Activated CD4-positive, alpha-beta T cell treated with anti-CD3 and anti-CD28 coated beads, Interleukin-2, Interleukin-4, amounts not matched to agents 100 ng/mL and 50 ng/mL, durations not matched to agents 16 hours and 8 hours (primary cell): Measurements from ENCODE around the gene RBPJ.
"Not testable (repeated sequence)": the region's sequence is repeated elsewhere in the genome, so short reads cannot be mapped to it uniquely, and the experiment has no call there.

Source experiments
- DNase-seq: peaks from one replicate; pipeline ENCODE4 v3.0.0-alpha.2; 2020; ENCODE audit warnings: low spot score

RBPJ gene

DNA sequence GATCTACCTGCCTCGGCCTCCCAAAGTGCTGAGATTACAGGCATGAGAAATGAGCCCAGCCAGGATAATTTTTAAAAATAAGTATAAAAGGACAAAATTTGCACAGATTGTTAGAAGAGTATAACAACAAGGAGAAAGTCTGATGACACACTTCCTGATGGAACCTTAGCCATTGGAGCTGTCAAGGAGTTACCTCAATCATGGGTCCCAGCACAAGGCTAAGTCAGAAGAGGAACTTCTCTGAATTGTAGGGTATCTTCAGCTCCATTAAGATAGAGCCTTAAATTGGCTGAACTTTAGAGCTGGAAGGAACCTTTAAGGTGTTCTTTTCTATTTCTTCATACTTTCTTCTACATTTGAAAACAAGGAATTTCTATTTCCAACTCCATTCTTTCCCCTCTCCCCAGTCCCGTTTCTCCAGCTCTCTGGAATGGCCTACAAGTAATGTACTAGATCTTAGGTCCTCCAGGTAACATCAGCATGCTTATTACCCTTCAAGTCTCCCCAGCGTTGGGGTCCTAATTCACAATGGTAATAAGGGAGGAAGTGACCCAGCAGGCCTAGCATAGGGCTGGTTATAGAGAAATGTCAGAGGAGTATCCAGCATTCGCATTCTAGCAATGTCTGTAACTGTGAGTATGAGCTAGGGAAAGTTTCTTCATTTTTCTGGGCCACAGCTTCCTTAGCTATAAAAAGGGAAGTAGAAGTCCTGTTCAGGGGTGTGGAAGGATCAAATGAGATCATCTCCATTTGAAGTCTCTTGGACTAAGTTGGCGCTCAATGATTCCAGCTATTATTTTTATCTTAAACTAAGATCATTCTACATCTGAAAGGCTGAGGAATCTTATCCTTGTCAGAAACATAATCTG is 18.5 kb upstream of the RBPJ start:
- DNase-seq = no peak

DNA sequence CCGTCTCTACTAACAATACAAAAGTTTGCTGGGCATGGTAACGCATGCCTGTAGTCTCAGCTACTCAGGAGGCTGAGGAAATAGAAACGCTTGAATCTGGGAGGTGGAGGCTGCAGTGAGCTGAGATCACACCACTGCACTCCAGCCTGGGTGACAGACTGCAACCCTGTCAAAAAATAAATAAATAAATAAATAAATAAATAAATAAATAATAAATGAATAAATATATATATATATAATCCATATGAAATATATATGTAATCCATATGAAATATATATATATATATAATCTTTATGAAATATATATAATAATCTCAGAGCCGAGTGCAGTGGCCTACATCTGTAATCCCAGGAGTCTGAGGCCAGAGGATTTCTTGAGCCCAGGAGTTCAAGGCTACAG is 17.8 kb upstream of the RBPJ start:
- DNase-seq = no peak

DNA sequence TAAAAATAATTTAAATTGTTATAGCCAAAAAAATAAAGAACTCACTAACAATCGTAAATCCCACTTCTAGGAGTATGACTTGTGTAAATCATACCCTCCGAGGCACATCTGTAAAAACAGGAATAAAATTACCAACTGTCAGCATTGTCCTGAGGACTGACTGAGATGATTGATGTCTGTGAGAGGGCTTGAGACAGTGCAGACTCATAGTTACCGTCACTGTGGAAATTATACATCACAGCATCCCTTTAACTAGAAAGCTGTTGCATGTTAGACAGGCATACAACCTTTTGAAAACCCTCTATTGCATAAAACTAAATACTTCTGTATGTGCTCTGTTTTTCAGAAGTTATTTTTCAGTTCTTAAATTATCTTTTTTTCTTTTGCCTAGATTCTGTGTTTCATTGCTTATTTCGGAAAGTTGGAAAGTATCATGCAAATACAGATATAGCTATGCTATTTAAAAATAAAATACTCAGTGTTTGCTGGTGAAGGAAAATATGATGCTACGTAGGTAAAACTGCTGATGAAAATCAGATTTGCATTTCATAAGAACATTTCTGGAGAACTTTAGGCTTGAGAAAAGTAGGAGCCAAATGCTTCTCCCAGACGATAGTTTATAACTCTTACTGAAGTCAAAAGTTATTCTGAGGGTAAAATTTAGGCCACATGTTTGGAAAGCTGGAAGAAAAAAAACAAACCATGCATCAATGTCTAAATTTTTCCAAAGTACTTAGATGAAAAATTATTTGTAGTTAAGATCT is 13.6 kb upstream of the RBPJ start:
- no peak for DNase-seq

DNA sequence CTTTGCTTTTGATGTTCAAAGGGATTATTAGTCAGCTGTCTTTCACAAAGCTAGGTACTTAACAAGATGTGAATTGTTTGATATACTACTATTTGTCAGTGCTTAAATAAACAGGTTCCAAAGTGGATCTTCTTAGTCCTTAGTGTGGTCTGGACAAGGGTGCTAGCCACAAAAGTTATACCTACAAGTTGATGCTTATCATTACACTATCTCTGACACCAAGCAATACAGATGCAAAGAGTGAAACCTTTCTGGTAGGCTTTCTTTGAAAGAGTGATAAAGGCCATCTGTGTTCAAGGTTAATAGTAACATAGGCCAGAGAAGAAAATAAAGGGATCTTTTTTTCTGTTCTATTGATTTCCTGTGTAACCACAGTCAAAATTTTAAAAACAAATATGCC is 12.2 kb upstream of the RBPJ start:
- DNase-seq = peak; percentile 50

DNA sequence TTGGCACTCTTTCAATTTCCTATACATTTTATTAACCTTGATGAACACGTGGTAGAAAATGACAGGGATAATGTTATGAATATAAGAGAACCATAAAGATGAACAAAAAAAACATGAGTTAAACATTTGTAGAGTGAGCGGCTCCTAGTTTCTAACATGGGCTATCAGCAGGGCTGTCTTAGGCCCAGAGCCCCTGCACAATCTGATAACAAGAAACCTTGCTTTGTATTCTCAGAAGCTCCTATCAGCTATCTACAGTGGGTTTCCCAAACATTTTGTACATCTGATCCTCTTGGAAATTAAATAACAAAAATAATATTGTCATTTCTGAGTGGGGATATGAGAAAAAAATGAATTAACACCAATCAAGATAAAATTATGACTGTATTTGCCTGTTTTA is 10.6 kb upstream of the RBPJ start:
- DNase-seq = no peak

DNA sequence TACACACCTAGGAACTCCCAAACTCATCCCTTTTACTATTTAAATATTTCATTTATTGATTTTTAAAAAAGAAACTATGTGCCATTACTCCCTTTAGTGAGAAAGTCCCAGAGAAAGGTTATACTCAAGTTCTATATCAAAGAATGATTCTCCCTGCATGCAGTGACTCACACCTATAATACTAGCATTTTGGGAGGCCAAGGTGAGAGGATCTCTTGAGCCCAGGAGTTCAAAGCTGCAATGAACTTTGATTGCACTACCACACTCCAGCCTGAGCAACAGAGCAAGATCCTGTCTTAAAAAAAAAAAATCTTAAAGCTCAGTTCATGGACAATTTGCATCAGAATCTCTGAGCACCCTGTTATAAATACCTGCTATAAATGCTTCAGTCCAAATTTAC is 9.2 kb upstream of the RBPJ start:
- DNase-seq = no peak

DNA sequence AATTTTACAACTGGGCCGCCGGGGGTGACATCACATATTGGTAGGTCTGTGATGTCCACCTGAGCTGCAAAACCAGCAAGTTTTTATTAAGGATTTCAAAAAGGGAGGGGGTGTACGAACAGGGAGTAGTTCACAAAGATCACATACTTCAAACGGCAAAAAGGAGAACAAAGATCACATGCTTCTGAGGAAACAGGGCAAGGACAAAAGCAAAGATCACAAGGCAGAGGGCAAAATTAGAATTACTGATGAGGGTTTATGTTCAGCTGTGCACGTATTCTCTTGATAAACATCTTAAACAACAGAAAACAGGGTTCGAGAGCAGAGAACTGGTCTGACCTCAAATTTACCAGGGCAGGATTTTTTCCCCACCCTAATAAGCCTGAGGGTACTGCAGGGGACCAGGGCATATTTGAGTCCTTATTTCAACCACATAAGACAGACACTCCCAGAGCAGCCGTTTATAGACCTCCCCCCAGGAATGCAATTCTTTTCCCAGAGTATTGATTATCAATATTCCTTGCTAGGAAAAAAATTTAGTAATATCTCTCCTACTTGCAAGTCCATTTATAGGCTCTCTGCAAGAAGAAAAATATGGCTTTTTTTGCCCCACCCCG is 5.4 kb upstream of the RBPJ start:
- DNase-seq = not testable (repeated sequence)

DNA sequence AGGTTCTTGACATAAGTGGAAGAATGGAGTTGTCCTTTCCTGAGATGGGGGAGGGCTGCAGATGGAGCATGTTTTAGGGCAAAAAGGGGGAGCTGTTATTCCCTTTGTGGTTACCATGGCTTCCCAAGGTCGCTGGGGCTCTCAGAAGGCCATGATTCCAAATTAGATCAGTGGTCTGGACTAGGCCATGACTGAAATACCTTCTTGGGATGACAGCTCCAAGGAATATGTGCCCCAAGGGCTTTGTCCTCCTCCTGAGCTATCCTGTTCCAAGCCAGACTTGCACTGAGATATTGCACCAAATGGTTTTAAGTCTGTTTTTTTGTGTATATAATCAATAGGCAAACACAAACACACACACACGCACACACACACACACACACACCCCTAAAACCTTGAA is 3.0 kb upstream of the RBPJ start:
- no peak for DNase-seq

DNA sequence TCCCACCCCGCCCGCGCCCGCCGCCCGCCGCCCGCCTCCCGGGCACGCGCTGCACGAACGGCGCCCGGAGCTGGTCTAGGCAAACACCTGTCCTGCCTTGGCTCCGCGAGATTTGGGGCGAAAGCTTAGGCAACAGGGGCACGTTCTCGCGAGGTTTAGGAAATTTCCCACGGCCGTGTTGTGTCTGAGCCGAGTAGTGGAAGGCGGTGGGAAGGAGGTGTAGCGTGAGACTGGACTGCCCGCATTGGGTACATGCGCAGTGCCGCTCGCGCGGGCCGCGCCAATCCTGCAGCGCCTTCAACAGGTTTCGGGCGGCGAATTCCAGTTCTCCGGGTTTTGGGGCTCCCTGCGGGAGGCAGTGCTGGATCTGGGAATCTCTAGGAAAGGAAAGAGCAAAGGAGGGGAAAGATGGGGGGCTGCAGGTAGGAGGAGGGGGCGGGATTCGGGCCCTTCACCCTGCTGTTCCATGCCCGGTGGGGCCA is 1.3 kb upstream of the RBPJ start:
- DNase-seq = peak; percentile 99

DNA sequence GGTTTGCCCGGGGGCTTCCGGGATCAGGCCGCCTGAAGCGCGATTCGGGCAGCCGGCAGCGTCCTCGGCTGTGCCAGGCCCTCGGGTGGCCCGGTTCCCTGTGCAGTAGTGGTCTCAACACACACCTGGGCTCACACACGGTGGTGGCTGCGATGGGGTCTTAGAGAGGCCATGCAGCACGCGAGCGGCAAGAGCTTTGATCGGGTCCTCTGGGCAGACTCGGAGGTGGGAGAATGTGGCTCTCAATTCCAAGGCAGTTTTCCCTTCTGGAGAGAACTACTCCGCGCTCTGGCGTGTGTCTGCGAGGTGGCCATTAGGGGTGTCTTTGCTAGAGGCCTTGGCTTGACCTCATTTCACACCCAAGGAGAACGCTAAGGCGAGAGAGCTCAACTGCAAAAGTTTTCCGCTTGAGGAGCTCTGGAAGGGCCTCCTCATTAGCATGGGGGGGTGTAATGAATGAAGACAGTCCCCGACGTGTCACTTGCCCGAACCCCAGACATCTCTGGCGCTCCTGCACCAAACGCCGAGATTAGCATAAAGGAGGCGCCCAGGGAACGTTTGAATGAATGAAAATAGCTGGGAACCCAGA is 771 bp upstream of the RBPJ start:
- DNase-seq = no peak

DNA sequence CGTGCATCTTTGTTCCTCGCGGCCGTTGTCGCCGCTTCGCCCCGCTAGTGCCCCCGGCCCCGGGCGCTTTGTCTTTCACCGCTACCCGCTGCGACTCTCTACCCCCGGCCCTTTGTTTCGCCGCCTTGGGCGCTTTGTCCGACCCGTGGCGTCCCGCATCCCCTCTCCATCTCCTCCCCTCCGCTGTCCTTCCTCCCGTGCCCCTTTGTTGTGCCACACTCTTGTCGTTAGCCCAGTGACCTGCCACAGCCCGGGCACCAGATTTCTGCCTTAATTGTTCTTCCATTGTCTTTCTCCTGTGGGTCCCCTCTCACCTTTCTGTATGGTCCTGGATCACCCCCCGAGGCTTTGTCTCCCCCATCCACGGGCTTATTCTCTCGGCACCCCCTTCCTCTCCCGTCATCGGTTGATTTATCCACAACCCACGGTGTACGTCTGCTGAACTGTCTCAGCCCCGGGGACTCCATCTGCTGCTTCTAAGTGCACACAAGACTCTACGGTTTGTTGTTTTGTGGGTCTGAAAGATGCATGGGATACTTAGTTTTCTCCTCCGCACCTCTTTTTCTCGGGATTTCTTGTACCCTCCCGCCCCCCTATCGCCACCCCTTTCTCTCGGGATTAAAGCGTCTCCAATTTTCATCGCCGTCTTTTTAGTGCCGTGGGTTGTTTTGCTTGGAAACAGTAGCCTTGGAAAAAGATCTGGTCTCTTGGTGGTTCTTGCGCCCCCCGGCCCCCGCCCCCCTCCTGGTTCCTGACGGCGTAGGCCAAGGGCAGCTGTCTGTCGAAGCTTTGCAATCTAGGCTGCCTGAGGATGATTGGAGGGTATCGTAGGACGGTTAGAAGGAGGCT is 783 bp downstream of the RBPJ start:
- DNase-seq = no peak

DNA sequence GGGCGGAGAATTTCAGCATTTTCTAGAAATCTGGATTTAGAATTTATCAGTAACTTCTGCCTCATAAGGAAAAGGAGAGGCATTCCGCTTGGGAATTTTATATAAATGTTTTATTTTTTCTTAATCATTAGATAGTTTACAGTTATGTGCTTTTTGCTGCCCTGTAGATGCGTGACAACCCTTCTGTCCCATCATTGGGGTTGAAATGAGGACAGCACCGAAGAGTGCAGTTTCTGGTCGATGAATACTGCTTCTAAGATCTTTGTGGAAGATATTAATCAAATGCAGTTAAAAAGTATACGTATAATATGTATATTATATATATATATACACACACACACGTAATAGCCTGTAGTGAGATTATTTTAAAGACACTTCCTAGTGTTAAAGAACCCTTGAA is 1.5 kb downstream of the RBPJ start:
- no peak for DNase-seq

DNA sequence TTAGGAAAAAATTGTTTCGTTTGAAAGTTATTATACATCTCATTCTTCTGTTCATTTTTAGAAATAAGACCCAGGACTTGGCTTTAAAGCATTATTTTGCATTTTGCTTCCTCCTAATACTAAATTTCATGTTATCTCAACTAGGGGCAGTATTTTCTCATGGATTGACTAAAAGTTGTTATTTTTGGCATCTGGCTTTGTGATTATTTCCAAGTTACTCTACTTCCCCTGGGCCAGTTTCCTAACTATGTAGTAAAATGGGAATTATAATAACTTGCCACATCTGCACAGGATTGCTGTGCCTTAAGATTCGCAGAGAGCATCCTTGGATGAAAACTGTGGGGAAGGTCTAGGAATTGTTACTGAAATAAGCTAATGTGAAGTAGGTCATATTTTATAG is 3.0 kb downstream of the RBPJ start:
- no peak for DNase-seq

DNA sequence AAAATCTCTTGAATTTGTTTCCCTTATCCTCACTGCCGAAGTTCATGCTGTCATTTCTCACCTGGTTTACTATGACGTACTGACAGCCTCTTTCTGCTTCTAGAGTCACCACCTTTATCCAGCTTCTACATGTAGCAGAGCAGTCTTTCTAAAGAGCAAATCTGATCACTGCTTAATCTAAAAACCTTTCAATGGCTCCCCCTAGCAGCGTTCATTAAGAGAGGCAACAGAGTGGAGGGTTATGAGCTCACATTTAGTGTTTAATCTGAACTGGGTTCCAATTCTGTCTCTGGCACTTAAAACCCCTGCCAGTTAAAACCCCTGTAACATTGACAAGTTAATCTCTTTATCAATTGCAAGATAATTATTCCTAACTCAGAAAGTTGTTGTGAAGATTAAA is 4.4 kb downstream of the RBPJ start:
- peak; percentile 66 for DNase-seq

DNA sequence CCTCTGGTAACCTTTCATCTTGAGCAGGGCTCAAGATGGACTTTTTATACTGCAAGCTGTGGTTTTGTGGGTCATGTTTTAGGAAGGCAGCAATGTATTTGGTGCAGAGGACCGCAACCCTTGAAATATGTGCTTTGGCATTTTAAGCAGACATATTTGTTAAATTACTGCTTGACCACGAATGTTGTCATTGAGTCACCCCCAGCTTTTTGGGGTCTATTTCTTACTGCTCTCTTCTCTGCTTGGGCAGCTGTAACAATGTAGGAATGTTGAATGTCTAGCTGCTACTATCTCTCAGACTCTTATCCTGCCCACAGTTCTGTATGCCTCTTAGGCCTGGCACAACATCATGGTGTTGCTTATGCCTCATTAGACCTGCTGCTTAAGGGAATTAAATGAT is 6.0 kb downstream of the RBPJ start:
- DNase-seq = no peak

DNA sequence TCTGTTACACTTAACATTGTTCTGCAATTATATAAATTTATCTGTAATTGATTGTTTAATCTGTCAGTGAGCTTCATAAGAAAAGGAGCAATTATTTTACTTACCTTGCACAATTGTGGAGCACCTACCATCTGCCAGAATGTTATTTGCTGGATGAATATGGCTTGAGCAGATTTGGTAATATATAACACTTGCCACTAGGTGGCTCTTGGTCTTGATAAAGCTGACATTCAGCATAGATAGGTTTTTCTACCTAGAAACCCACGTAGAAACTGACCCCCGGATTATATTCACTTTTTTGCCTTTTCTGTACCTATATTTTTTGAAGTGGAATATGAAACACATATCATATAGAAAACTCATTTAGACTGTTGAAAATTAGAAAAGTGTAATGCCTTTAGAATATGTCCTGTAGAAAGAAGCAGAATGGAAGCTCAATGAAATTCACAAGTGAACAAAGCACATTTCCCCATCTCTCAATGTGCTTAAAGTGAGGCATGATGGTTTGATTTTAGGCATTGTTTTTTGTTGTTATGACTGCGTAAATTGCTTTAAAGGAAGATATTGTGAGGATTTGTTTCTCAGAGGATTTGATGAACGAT is 9.5 kb downstream of the RBPJ start:
- peak; percentile 72 for DNase-seq

DNA sequence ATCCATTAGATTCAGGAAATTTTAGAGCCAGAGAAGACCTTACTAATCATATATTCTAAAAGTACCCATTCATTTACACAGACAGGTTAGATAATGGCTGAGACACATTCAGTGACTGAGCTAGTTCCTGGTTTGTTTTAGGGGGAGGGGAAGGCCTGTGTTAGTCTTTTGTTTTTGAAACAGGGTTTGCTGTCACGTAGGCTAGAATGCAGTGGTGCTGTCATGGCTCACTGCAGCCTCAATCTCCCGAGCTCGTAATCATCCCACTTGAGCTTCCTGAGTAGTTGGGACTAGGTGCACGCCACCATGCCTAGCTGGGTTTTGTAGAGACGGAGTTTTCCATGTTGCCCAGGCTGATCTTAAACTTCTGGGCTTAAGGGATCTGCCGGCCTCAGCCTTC is 10.1 kb downstream of the RBPJ start:
- DNase-seq = no peak

DNA sequence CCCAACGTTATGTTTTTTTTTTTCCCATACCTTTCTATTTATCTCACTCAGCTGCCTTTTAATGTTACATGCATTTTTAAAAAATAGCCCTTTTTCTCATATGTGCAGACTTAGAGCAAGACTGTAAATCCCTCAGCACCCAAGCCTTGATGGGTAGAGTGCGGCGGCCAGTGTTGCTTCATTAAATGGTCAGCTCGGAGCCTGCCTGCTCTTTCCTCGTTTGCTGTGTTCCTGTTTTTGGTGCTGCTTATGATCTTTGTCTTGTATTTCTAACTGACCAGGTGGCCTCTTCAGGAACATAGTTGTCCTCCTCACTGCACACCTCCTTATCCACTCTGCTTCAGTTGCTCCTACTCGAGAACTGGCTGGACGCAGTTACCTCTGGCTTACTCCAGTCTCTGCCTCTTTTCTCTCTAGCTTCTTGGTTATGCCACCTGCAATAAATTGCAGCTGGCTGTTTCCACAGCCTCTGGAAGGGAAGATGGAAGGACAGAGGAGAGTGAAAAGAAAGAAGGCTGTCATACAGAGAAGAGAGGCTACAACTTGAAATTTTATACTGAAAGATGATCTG is 10.7 kb downstream of the RBPJ start:
- no peak for DNase-seq

DNA sequence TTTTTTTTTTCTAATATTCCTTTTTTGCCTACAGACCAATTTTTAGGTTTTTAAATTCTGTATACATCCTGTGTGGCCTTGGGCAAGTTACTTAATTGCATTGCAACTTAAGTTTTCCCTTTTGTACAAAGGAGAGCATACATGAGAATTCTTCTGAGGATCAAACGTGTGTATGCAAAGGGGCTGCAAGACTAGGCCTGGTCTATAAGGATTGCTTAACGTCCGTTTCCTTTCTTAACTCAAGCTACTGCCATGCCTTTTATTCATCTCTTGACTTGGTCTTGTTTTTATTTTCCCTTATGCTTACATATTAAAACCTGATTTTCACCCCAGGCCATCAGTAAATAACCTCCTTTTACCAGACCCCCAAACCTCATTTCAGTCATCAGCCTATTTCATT is 13.6 kb downstream of the RBPJ start:
- DNase-seq = no peak

DNA sequence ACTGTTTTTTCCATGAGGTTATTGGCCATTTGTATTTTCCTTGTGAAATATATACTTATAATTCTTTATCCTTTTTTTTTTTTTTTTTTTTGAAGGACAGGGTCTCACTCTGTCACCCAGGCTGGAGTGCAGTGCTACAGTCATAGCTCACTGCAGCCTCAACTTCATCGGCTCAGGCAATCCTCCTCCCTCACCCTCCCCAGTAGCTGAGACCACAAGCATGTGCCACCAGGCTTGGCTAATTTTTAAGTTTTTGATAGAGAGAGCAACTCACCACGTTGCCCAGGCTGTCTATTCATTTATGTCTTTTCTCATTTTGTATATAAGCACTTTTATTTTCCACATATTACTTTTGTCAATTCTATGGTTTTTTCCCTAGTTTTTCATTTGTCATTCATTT is 16.8 kb downstream of the RBPJ start:
- no peak for DNase-seq
